Ishikawa (cell line): Measurements from ENCODE around the gene AKR1A1.

Source experiments
- CEBPB ChIP-seq: IDR thresholded peaks from 2 replicates; pipeline ENCODE4 v1.6.1; 2012
- CREB1 ChIP-seq: IDR thresholded peaks from 2 replicates; pipeline ENCODE4 v1.6.1; 2012; ENCODE audit warnings: low read depth
- EGR1 ChIP-seq: IDR thresholded peaks from 2 replicates; pipeline ENCODE4 v1.6.1; 2012
- EP300 ChIP-seq: IDR thresholded peaks from 2 replicates; pipeline ENCODE4 v1.6.1; 2012; ENCODE audit warnings: borderline replicate concordance
- FOXM1 ChIP-seq: IDR thresholded peaks from 2 replicates; pipeline ENCODE4 v1.6.1; 2012; ENCODE audit warnings: low read depth, borderline replicate concordance
- MAX ChIP-seq: IDR thresholded peaks from 2 replicates; pipeline ENCODE4 v1.6.1; 2012
- NFIC ChIP-seq: IDR thresholded peaks from 2 replicates; pipeline ENCODE4 v1.6.1; 2012
- RAD21 ChIP-seq: IDR thresholded peaks from 2 replicates; pipeline ENCODE4 v1.6.1; 2012; ENCODE audit warnings: low read depth
- REST ChIP-seq: IDR thresholded peaks from 2 replicates; pipeline ENCODE4 v1.6.1; 2012; ENCODE audit warnings: low read depth, mild to moderate bottlenecking
- TAF1 ChIP-seq: IDR thresholded peaks from 2 replicates; pipeline ENCODE4 v1.6.1; 2012; ENCODE audit warnings: low read depth, mild to moderate bottlenecking
- TCF12 ChIP-seq: IDR thresholded peaks from 2 replicates; pipeline ENCODE4 v1.6.1; 2012; ENCODE audit warnings: low read depth
- TEAD4 ChIP-seq: IDR thresholded peaks from 2 replicates; pipeline ENCODE4 v1.6.1; 2012
- USF1 ChIP-seq: IDR thresholded peaks from 2 replicates; pipeline ENCODE4 v1.6.1; 2012
- YY1 ChIP-seq: IDR thresholded peaks from 2 replicates; pipeline ENCODE4 v1.6.1; 2012; ENCODE audit warnings: low read depth
- ZBTB7A ChIP-seq: IDR thresholded peaks from 2 replicates; pipeline ENCODE4 v1.6.1; 2012; ENCODE audit warnings: low read depth

AKR1A1 gene

GRCh38 chr1:45552331-45552730, 1.7 kb downstream of the AKR1A1 start:
- TF ChIP-seq CREB1 (no peak), NFIC (no peak), CEBPB (no peak), TAF1 (no peak), USF1 (no peak), MAX (no peak), REST (no peak)

GRCh38 chr1:45554198-45554597, 3.6 kb downstream of the AKR1A1 start:
- TF ChIP-seq ZBTB7A (no peak), FOXM1 (no peak), NFIC (no peak), RAD21 (no peak), CREB1 (no peak)

GRCh38 chr1:45557422-45557944, 6.9 kb downstream of the AKR1A1 start:
- TF ChIP-seq YY1 = no peak
- no peak for TF ChIP-seq MAX
- TF ChIP-seq TAF1 = no peak
- TF ChIP-seq CEBPB = no peak
- no peak for TF ChIP-seq FOXM1
- no peak for TF ChIP-seq EP300
- no peak for TF ChIP-seq NFIC
- no peak for TF ChIP-seq USF1
- TF ChIP-seq REST = no peak
- no peak for TF ChIP-seq CREB1
- no peak for TF ChIP-seq RAD21
- no peak for TF ChIP-seq EGR1
- no peak for TF ChIP-seq TEAD4
- no peak for TF ChIP-seq TCF12
- no peak for TF ChIP-seq ZBTB7A

- TF ChIP-seq RAD21 (no peak), USF1 (no peak), REST (no peak), MAX (no peak), YY1 (no peak), ZBTB7A (no peak), CREB1 (no peak), EP300 (no peak), TAF1 (no peak), EGR1 (no peak), TCF12 (no peak), TEAD4 (no peak), FOXM1 (no peak), NFIC (no peak), CEBPB (no peak)
Observed at GRCh38 chr1:45563843-45564242, 13.2 kb downstream of the AKR1A1 start.
